ENCODE results near the gene TEX38. TPM values are rescaled to one million over a fixed set of nuclear protein-coding genes. Genes with fewer than 3 reads are reported as not detected.
"Not testable (repeated sequence)": the region's sequence is repeated elsewhere in the genome, so short reads cannot be mapped to it uniquely, and the experiment has no call there.

Gene TEX38
- total RNA-seq, 2 donors from 2014 or later = not detected

DNA sequence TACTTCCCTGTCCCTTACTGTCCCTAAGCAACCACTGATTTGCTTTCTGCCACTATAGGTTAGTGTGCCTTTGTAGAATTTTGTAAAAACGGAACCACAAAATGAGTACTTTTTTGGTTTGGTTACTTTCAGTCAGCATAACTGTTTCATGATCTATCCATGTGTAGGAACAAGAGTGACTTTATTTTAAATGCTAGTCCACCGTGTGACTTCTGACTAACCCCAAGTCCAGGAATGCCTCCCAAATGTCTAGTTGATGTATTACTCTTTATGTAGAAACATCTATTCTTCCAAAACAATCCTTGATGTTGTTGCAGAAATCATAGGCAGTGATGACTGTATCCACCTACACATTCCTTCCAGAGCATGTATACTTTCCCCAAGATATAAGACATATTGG is 24.8 kb upstream of the TEX38 start:
- Mint-ChIP-seq H3K4me3 (no peak overlapping the region), H3K36me3 (ENCODE audit: low read depth) (peaks cover 4% of the 10 kb centered on the region), H3K4me1 (no peaks in the 10 kb centered on the region), H3K27ac (peak overlapping the region; percentile 16), H3K27me3 (no peaks in the 10 kb centered on the region)
- no peak for ATAC-seq
- no peaks in the 10 kb centered on the region for H3K9me3 ChIP-seq (ENCODE audit: control insufficient read depth, low read length, poor library complexity, severe bottlenecking)
- DNase-seq = no peak

DNA sequence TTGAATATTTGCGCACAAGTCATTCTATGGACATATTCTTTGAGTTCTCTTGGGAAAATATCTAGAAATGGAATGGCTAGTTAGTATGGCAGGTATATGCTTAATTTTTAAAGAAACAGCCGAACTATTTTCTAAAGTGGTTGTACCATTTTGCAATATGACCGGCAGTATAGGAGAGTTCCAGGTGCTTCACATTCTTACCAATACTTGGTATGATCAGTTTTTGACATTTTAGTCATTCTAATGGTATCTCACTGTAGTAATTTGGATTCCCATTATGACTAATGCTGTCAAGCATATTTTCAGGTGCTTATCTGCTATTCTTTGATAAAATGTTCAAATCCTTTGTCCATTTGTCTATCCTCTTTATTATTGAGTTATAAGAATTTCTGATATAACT is 24.0 kb upstream of the TEX38 start:
- ATAC-seq (no peak), DNase-seq (no peak)
- no peak overlapping the region for H3K4me3 Mint-ChIP-seq
- no peaks in the 10 kb centered on the region for H3K27me3 Mint-ChIP-seq
- H3K36me3 Mint-ChIP-seq (ENCODE audit: low read depth) = peaks cover 5% of the 10 kb centered on the region
- no peaks in the 10 kb centered on the region for H3K4me1 Mint-ChIP-seq
- no peaks in the 10 kb centered on the region for H3K9me3 ChIP-seq (ENCODE audit: control insufficient read depth, low read length, poor library complexity, severe bottlenecking)
- H3K27ac Mint-ChIP-seq = no peak overlapping the region

GRCh38 chr1:46649764-46650163 is 21.9 kb upstream of the TEX38 start:
- H3K9me3 ChIP-seq (ENCODE audit: control insufficient read depth, low read length, poor library complexity, severe bottlenecking) = no peaks in the 10 kb centered on the region
- Mint-ChIP-seq H3K36me3 (ENCODE audit: low read depth) (peaks cover 8% of the 10 kb centered on the region), H3K27ac (no peak overlapping the region), H3K27me3 (no peaks in the 10 kb centered on the region), H3K4me1 (peaks cover 2% of the 10 kb centered on the region), H3K4me3 (no peak overlapping the region)
- DNase-seq (no peak), ATAC-seq (no peak)

GRCh38 chr1:46650491-46650890 is 21.2 kb upstream of the TEX38 start:
- no peaks in the 10 kb centered on the region for H3K27me3 Mint-ChIP-seq
- H3K36me3 Mint-ChIP-seq (ENCODE audit: low read depth) = peaks cover 9% of the 10 kb centered on the region
- DNase-seq (no peak), ATAC-seq (no peak)
- no peaks in the 10 kb centered on the region for H3K9me3 ChIP-seq (ENCODE audit: control insufficient read depth, low read length, poor library complexity, severe bottlenecking)
- no peak overlapping the region for H3K27ac Mint-ChIP-seq
- peaks cover 2% of the 10 kb centered on the region for H3K4me1 Mint-ChIP-seq
- no peak overlapping the region for H3K4me3 Mint-ChIP-seq

DNA sequence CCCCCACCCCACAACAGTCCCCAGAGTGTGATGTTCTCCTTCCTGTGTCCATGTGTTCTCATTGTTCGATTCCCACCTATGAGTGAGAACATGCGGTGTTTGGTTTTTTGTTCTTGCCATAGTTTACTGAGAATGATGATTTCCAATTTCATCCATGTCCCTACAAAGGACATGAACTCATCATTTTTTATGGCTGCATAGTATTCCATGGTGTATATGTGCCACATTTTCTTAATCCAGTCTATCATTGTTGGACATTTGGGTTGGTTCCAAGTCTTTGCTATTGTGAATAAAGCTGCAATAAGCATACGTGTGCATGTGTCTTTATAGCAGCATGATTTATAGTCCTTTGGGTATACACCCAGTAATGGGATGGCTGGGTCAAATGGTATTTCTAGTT is 20.5 kb upstream of the TEX38 start:
- DNase-seq; H3K4me1 Mint-ChIP-seq; H3K4me3 Mint-ChIP-seq; H3K9me3 ChIP-seq (ENCODE audit: control insufficient read depth, low read length, poor library complexity, severe bottlenecking); H3K27me3 Mint-ChIP-seq; H3K27ac Mint-ChIP-seq; ATAC-seq: not testable (repeated sequence)
- H3K36me3 Mint-ChIP-seq (ENCODE audit: low read depth) = peaks cover 13% of the 10 kb centered on the region

- Mint-ChIP-seq H3K27ac (no peak overlapping the region), H3K36me3 (ENCODE audit: low read depth) (peaks cover 13% of the 10 kb centered on the region), H3K27me3 (no peaks in the 10 kb centered on the region)
These were observed 19.1 kb upstream of the TEX38 start for GRCh38 chr1:46652321-46653100.

GRCh38 chr1:46653405-46653958 is 18.2 kb upstream of the TEX38 start:
- Mint-ChIP-seq H3K4me1 (peaks cover 2% of the 10 kb centered on the region), H3K27ac (no peak overlapping the region), H3K4me3 (no peak overlapping the region), H3K27me3 (no peaks in the 10 kb centered on the region), H3K36me3 (ENCODE audit: low read depth) (peaks cover 16% of the 10 kb centered on the region)
- ATAC-seq (no peak), DNase-seq (no peak)
- no peaks in the 10 kb centered on the region for H3K9me3 ChIP-seq (ENCODE audit: control insufficient read depth, low read length, poor library complexity, severe bottlenecking)

More at GRCh38 chr1:46652321-46653100, 19.1 kb upstream of the TEX38 start:
- Mint-ChIP-seq H3K4me3 (no peak overlapping the region), H3K4me1 (peaks cover 2% of the 10 kb centered on the region)
- H3K9me3 ChIP-seq (ENCODE audit: control insufficient read depth, low read length, poor library complexity, severe bottlenecking) = no peaks in the 10 kb centered on the region
- no peak for ATAC-seq
- DNase-seq = no peak

GRCh38 chr1:46654012-46654411 is 17.6 kb upstream of the TEX38 start:
- ATAC-seq (no peak), DNase-seq (no peak)
- Mint-ChIP-seq H3K27me3 (no peaks in the 10 kb centered on the region), H3K4me1 (peaks cover 2% of the 10 kb centered on the region), H3K27ac (no peak overlapping the region), H3K4me3 (no peak overlapping the region), H3K36me3 (ENCODE audit: low read depth) (peaks cover 16% of the 10 kb centered on the region)
- H3K9me3 ChIP-seq (ENCODE audit: control insufficient read depth, low read length, poor library complexity, severe bottlenecking) = no peaks in the 10 kb centered on the region

DNA sequence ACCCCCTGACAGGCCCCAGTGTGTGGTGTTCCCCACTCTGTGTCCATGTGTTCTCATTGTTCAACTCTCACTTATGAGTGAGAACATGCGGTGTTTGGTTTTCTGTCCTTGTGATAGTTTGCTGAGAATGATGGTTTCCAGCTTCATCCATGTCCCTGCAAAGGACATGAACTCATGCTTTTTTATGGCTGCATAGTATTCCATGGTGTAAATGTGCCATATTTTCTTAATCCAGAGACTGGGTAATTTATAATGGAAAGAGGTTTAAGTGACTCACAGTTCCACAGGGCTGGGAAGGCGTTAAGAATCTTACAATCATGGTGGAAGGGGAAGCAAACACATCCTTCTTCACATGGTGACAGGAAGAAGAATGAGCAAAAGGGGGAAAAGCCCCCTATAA is 17.0 kb upstream of the TEX38 start:
- not testable (repeated sequence) for H3K27ac Mint-ChIP-seq; DNase-seq; ATAC-seq; H3K4me1 Mint-ChIP-seq; H3K27me3 Mint-ChIP-seq; H3K4me3 Mint-ChIP-seq; H3K9me3 ChIP-seq (ENCODE audit: control insufficient read depth, low read length, poor library complexity, severe bottlenecking)
- peaks cover 16% of the 10 kb centered on the region for H3K36me3 Mint-ChIP-seq (ENCODE audit: low read depth)

- no peak for ATAC-seq
- no peak for DNase-seq
- Mint-ChIP-seq H3K27ac (no peak overlapping the region), H3K4me3 (no peak overlapping the region), H3K36me3 (ENCODE audit: low read depth) (peaks cover 16% of the 10 kb centered on the region), H3K27me3 (no peaks in the 10 kb centered on the region), H3K4me1 (peaks cover 2% of the 10 kb centered on the region)
- H3K9me3 ChIP-seq (ENCODE audit: control insufficient read depth, low read length, poor library complexity, severe bottlenecking) = no peaks in the 10 kb centered on the region
These were observed 15.8 kb upstream of the TEX38 start for GRCh38 chr1:46655848-46656247.

GRCh38 chr1:46656643-46657042 is 15.0 kb upstream of the TEX38 start:
- DNase-seq (no peak), ATAC-seq (no peak)
- H3K36me3 Mint-ChIP-seq (ENCODE audit: low read depth) = peaks cover 16% of the 10 kb centered on the region
- H3K9me3 ChIP-seq (ENCODE audit: control insufficient read depth, low read length, poor library complexity, severe bottlenecking) = no peaks in the 10 kb centered on the region
- H3K4me3 Mint-ChIP-seq = no peak overlapping the region
- H3K27ac Mint-ChIP-seq = no peak overlapping the region
- H3K27me3 Mint-ChIP-seq = no peaks in the 10 kb centered on the region
- H3K4me1 Mint-ChIP-seq = peaks cover 2% of the 10 kb centered on the region

DNA sequence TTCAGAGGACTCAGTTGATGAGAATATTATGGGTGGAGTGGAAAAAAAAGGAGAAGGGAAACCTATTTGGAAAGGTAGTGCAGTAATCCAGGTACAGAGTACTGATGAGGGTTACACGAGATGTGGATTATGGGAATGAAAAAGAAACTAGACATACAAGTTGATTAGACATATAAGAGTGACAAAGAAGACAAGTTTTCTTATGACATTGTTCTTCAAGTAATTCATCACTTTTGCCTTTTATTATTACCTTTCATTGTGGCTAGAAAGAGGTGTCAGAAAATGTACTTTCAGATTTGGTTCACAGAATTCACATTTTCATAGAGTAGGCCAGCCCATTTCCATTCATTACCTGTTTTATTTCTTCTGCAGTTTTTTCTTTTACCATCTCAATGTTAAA is 13.9 kb upstream of the TEX38 start:
- no peak for ATAC-seq
- no peaks in the 10 kb centered on the region for H3K9me3 ChIP-seq (ENCODE audit: control insufficient read depth, low read length, poor library complexity, severe bottlenecking)
- peaks cover 2% of the 10 kb centered on the region for H3K4me1 Mint-ChIP-seq
- H3K27ac Mint-ChIP-seq = no peak overlapping the region
- H3K27me3 Mint-ChIP-seq = no peaks in the 10 kb centered on the region
- DNase-seq = no peak
- peaks cover 10% of the 10 kb centered on the region for H3K36me3 Mint-ChIP-seq (ENCODE audit: low read depth)
- H3K4me3 Mint-ChIP-seq = no peak overlapping the region

DNA sequence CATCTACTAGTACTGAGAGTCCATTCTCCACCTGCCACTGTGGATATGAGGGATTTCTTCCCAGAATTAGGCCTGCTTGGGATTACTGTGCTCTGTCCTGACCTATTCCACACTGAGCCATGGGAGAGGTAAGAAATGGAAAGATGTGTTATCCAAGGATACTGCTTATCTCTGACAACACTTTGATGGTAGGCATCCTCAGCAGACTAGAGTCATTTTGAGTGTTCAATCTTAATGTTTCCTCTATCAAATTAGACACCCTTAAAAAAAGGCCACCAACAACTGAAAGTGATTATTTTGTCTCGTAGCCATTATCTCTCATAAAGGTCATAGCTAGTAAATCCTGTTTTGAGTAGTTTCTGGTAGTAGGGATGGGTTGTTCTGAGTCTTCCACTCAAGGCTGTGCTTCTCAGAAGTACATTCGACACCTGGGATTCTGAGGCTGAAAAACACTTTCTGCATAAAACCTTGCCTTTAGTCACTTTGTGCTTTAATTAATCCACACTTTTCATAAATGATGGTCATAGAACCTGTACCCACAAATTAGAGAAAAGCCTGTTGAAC is 12.3 kb upstream of the TEX38 start:
- no peaks in the 10 kb centered on the region for H3K9me3 ChIP-seq (ENCODE audit: control insufficient read depth, low read length, poor library complexity, severe bottlenecking)
- no peaks in the 10 kb centered on the region for H3K27me3 Mint-ChIP-seq
- H3K4me3 Mint-ChIP-seq = no peak overlapping the region
- ATAC-seq (no peak), DNase-seq (no peak)
- no peaks in the 10 kb centered on the region for H3K4me1 Mint-ChIP-seq
- H3K36me3 Mint-ChIP-seq (ENCODE audit: low read depth) = peaks cover 10% of the 10 kb centered on the region
- H3K27ac Mint-ChIP-seq = peak overlapping the region; percentile 67

DNA sequence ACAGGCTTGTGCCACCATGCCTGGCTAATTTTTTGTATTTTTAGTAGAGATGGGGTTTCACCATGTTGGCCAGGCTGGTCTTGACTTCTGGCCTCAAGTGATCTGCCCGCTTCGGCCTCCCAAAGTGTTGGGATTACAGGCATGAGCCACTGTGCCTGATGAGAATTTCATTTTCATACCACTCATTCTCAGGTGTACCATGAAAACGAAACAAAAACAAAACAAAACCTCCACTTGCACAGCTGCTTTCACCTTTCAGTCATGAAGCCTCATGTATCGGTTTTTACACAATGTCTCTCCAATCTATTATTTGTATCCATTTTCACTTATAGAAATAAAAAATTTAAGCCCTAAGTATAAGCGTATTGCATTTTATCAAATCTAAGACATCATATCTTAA is 11.5 kb upstream of the TEX38 start:
- ATAC-seq; H3K27me3 Mint-ChIP-seq; H3K4me3 Mint-ChIP-seq; H3K36me3 Mint-ChIP-seq (ENCODE audit: low read depth); H3K9me3 ChIP-seq (ENCODE audit: control insufficient read depth, low read length, poor library complexity, severe bottlenecking); DNase-seq; H3K4me1 Mint-ChIP-seq: not testable (repeated sequence)
- peak overlapping the region; percentile 67 for H3K27ac Mint-ChIP-seq
